OCI-LY7 (cell line): ENCODE measurements around the gene TASP1. TPM values are rescaled to one million over a fixed set of nuclear protein-coding genes. Genes with fewer than 3 reads are reported as not detected.
"Not testable (repeated sequence)": the region's sequence is repeated elsewhere in the genome, so short reads cannot be mapped to it uniquely, and the experiment has no call there.

ENCODE experiments used
- BruUV-seq: library from RNA; stranded (reverse); fragments of 400-500 nt; replicated peaks from 2 replicates; lab custom pipeline; 2021; lab: Mats Ljungman, UMichigan
- CTCF ChIA-PET: fragments of 300-600 bp; sonication (Branson Sonifier 250); formaldehyde crosslinking; loops from one replicate; lab custom pipeline; 2022; ENCODE audit warnings: antibody characterized with exemption; ENCODE audit not compliant: unreplicated experiment; lab: Charles Lee
- POLR2A ChIA-PET: fragments of 300-600 bp; sonication (Branson Sonifier 250); formaldehyde crosslinking; loops from one replicate; lab custom pipeline; 2022; ENCODE audit warnings: antibody characterized with exemption; lab: Charles Lee
- DNase-seq: peaks from one replicate; pipeline ENCODE4 v3.0.0-alpha.2; 2015; ENCODE audit warnings: low spot score
- H2AFZ ChIP-seq: fragments of 200-600 bp; sonication (generic), shearing (Covaris generic); 2 replicates; pipeline ENCODE4 v1.6.1; 2014; ENCODE audit warnings: mild to moderate bottlenecking, antibody characterized with exemption, low read length, moderate library complexity
- H3K27ac ChIP-seq: fragments of 200-600 bp; sonication (generic); 2 replicates; pipeline ENCODE4 v1.5.1; 2014; ENCODE audit warnings: mixed run types, low read depth, mild to moderate bottlenecking, moderate library complexity, low read length, inconsistent platforms; ENCODE audit not compliant: poor library complexity, severe bottlenecking
- H3K36me3 ChIP-seq: fragments of 200-600 bp; sonication (generic); 2 replicates; pipeline ENCODE4 v1.6.1; 2014; ENCODE audit warnings: mild to moderate bottlenecking, antibody characterized with exemption, low read length, moderate library complexity, mixed read lengths; ENCODE audit not compliant: insufficient read depth
- H3K4me1 ChIP-seq: fragments of 200-600 bp; sonication (generic); 2 replicates; pipeline ENCODE4 v1.5.1; 2014; ENCODE audit warnings: mild to moderate bottlenecking, low read length; ENCODE audit not compliant: insufficient read depth, poor library complexity, severe bottlenecking
- H3K4me2 ChIP-seq: fragments of 200-600 bp; sonication (generic); 2 replicates; pipeline ENCODE4 v1.6.1; 2014; ENCODE audit warnings: mild to moderate bottlenecking, low read length
- H3K4me3 ChIP-seq: fragments of 200-600 bp; sonication (generic); 2 replicates; pipeline ENCODE4 v1.5.1; 2014; ENCODE audit warnings: mild to moderate bottlenecking, low read depth, low read length; ENCODE audit not compliant: poor library complexity, severe bottlenecking
- H3K79me2 ChIP-seq: fragments of 200-600 bp; sonication (generic); 2 replicates; pipeline ENCODE4 v1.6.1; 2016; ENCODE audit warnings: low read depth, mild to moderate bottlenecking, low read length, moderate library complexity, mixed read lengths; ENCODE audit not compliant: insufficient read depth
- H3K9me2 ChIP-seq: fragments of 200-600 bp; sonication (generic); 2 replicates; pipeline ENCODE4 v1.6.1; 2016; ENCODE audit warnings: mild to moderate bottlenecking, low read length, mixed read lengths; ENCODE audit not compliant: insufficient read depth
- H3K9me3 ChIP-seq: fragments of 200-600 bp; sonication (generic); 2 replicates; pipeline ENCODE4 v1.6.1; 2014; ENCODE audit warnings: mild to moderate bottlenecking, mixed run types, low read length, mixed read lengths
- H4K20me1 ChIP-seq: fragments of 200-600 bp; sonication (generic); 2 replicates; pipeline ENCODE4 v1.6.1; 2014; ENCODE audit warnings: mild to moderate bottlenecking, antibody characterized with exemption, low read length, moderate library complexity, mixed read lengths; ENCODE audit not compliant: insufficient read depth
- CTCF ChIP-seq: fragments of 200-600 bp; sonication (generic); conservative IDR thresholded peaks from 2 replicates; pipeline ENCODE4 v1.5.1; 2014; ENCODE audit warnings: mild to moderate bottlenecking, antibody characterized with exemption, low read length, moderate library complexity, mixed read lengths
- EZH2phosphoT487 ChIP-seq: fragments of 200-600 bp; sonication (generic); IDR thresholded peaks from 2 replicates; pipeline ENCODE4 v1.6.1; 2018; ENCODE audit warnings: low read depth, borderline replicate concordance, mild to moderate bottlenecking, mixed run types, antibody characterized with exemption, low read length, moderate library complexity, mixed read lengths
- intact Hi-C: fragments of 100-400 bp; cut with micrococcal nuclease; formaldehyde crosslinking; loops from one replicate; pipeline ENCODE4 v1.10.0; 2022; ENCODE audit not compliant: unreplicated experiment
- total RNA-seq, 2 experiments: library from RNA; depleted of rRNA in 1 of 2; stranded (reverse); fragments of >200 nt in 1 of 2; shearing (Covaris generic) in 1 of 2; gene quantifications; 2 replicates each; pipeline ENCODE4 v1.2.3, GENCODE V29; 2014 to 2022

The TASP1 gene
- total RNA-seq, 2 experiments from 2014 or later: 12.9 to 15.5 TPM

- Histone ChIP-seq H4K20me1 (no peaks in the 10 kb centered on the region), H3K4me3 (no peak overlapping the region), H2AFZ (no peak overlapping the region), H3K4me1 (no peaks in the 10 kb centered on the region), H3K4me2 (no peak overlapping the region), H3K79me2 (no peaks in the 10 kb centered on the region), H3K9me3 (no peaks in the 10 kb centered on the region), H3K9me2 (no peaks in the 10 kb centered on the region), H3K36me3 (peaks cover 3% of the 10 kb centered on the region; the same call in 1 of the 2 replicates), H3K27ac (no peak overlapping the region)
- TF ChIP-seq EZH2phosphoT487 (no peak), CTCF (no peak)
- intact Hi-C loops: no loop called here
- CTCF ChIA-PET: no interaction called here
- POLR2A ChIA-PET: no interaction called here
- DNase-seq: no peak
- no TSS peak for BruUV-seq
Measured at GRCh38 chr20:13389115-13389514, 249.6 kb downstream of the TASP1 start.

GRCh38 chr20:13384132-13384531 lies 254.6 kb downstream of the TASP1 start:
- Histone ChIP-seq H3K4me1 (no peaks in the 10 kb centered on the region), H3K79me2 (no peaks in the 10 kb centered on the region), H3K9me3 (no peaks in the 10 kb centered on the region), H3K9me2 (no peaks in the 10 kb centered on the region), H3K4me2 (no peak overlapping the region), H2AFZ (no peak overlapping the region), H3K27ac (no peak overlapping the region), H3K4me3 (no peak overlapping the region), H4K20me1 (no peaks in the 10 kb centered on the region), H3K36me3 (peaks cover 3% of the 10 kb centered on the region; the same call in 1 of the 2 replicates)
- TF ChIP-seq EZH2phosphoT487 (no peak), CTCF (no peak)
- CTCF ChIA-PET: no interaction called here
- intact Hi-C loops: no loop called here
- DNase-seq: no peak
- no TSS peak for BruUV-seq
- POLR2A ChIA-PET: no interaction called here

GRCh38 chr20:13382786-13383185 lies 255.9 kb downstream of the TASP1 start:
- TF ChIP-seq EZH2phosphoT487: no peak
- H3K4me1 ChIP-seq: no peaks in the 10 kb centered on the region
- peaks cover 3% of the 10 kb centered on the region; the same call in 1 of the 2 replicates for H3K36me3 ChIP-seq
- BruUV-seq: no TSS peak
- no peak overlapping the region for H3K4me3 ChIP-seq
- H3K4me2 ChIP-seq: no peak overlapping the region
- no peaks in the 10 kb centered on the region for H3K9me3 ChIP-seq
- H3K9me2 ChIP-seq: no peaks in the 10 kb centered on the region
- no peaks in the 10 kb centered on the region for H4K20me1 ChIP-seq
- H2AFZ ChIP-seq: no peak overlapping the region
- intact Hi-C loops: no loop called here
- no peaks in the 10 kb centered on the region for H3K79me2 ChIP-seq
- no peak for DNase-seq
- POLR2A ChIA-PET: no interaction called here
- CTCF ChIA-PET: no interaction called here
- no peak overlapping the region for H3K27ac ChIP-seq

- H3K4me3 ChIP-seq, H3K4me2 ChIP-seq, H3K4me1 ChIP-seq, H2AFZ ChIP-seq, DNase-seq, intact Hi-C loops, H3K79me2 ChIP-seq, H3K36me3 ChIP-seq, CTCF ChIA-PET, POLR2A ChIA-PET, H3K9me3 ChIP-seq, H3K27ac ChIP-seq, H4K20me1 ChIP-seq, BruUV-seq, H3K9me2 ChIP-seq: not testable (repeated sequence)
Measured at GRCh38 chr20:13380497-13381229, 258.1 kb downstream of the TASP1 start.
